ENCODE data around the gene SMG9.

GRCh38 chr19:43694553-43694952 lies 60.2 kb downstream of the SMG9 start:
- TF ChIP-seq CTCF (IDR thresholded peaks at IDR 0.05) (no peak), REST (IDR thresholded peaks at IDR 0.05; ENCODE audit: insufficient read depth in 1 of 2, low read depth in 2 of 2, low read length in 1 of 2) (no peak)
